Thoracic aorta (tissue), 2 donors: ENCODE results near the gene TRAIP. TPM values are rescaled to one million over a fixed set of nuclear protein-coding genes. Genes with fewer than 3 reads are reported as not detected.

Source experiments
- ATAC-seq: fragments of 150-250 bp; one replicate; pipeline ENCODE4 v1.8.0; 2017; ENCODE audit warnings: low read depth; ENCODE audit not compliant: insufficient number of reproducible peaks, low FRiP score
- DNase-seq: peaks from one replicate; pipeline ENCODE4 v3.0.0-alpha.2; 2020; ENCODE audit warnings: low spot score
- H3K27ac ChIP-seq, 2 donors: fragments of 200-600 bp; sonication (generic); 1 replicate in 1 of 2; 2 replicates in 1 of 2; pipeline ENCODE4 v1.5.1; 2016; ENCODE audit warnings: mild to moderate bottlenecking in 2 of 2, moderate library complexity in 2 of 2
- H3K27me3 ChIP-seq: fragments of 200-600 bp; sonication (generic); replicated peaks from 2 replicates; pipeline ENCODE4 v1.6.0; 2016; ENCODE audit warnings: mild to moderate bottlenecking; ENCODE audit not compliant: insufficient read depth
- H3K36me3 ChIP-seq: fragments of 200-600 bp; sonication (generic); one replicate; pipeline ENCODE4 v1.5.1; 2016
- H3K4me1 ChIP-seq, 2 donors: fragments of 200-600 bp; sonication (generic); 1 replicate in 1 of 2; 2 replicates in 1 of 2; pipeline versions ENCODE4 v1.5.1 to v1.6.0; 2016; ENCODE audit warnings: low read depth in 2 of 2, mild to moderate bottlenecking in 1 of 2; ENCODE audit not compliant: control insufficient read depth in 1 of 2
- H3K4me3 ChIP-seq: fragments of 200-600 bp; sonication (generic); 2 replicates; pipeline ENCODE4 v1.5.1; 2016; ENCODE audit warnings: mild to moderate bottlenecking
- H3K9me3 ChIP-seq: fragments of 200-600 bp; sonication (generic); 2 replicates; pipeline ENCODE4 v1.5.1; 2016
- total RNA-seq, 2 donors: library from RNA; depleted of rRNA; stranded (reverse); fragments of >200 nt; gene quantifications; one replicate each; pipeline versions ENCODE4 v1.1.0 to v1.2.3, GENCODE V29; 2016
- TF ChIP-seq, protein P1 (sequence below): fragments of 200-600 bp; sonication (generic); IDR thresholded peaks from one replicate; pipeline ENCODE4 v1.5.1; 2019; ENCODE audit warnings: antibody characterized with exemption

The TRAIP gene
- total RNA-seq, 2 donors from 2014 or later, result 2.3 to 3.2 TPM

- Histone ChIP-seq H3K36me3 (no peaks in the 10 kb centered on the region), H3K4me3 (no peak overlapping the region), H3K9me3 (no peaks in the 10 kb centered on the region), H3K27me3 (no peaks in the 10 kb centered on the region), H3K4me1 (peaks cover 15 to 39% of the 10 kb centered on the region in 2 donors), H3K27ac (peak overlapping the region; percentile 11 to 39)
- no peak for DNase-seq
- TF ChIP-seq, protein P1, sequence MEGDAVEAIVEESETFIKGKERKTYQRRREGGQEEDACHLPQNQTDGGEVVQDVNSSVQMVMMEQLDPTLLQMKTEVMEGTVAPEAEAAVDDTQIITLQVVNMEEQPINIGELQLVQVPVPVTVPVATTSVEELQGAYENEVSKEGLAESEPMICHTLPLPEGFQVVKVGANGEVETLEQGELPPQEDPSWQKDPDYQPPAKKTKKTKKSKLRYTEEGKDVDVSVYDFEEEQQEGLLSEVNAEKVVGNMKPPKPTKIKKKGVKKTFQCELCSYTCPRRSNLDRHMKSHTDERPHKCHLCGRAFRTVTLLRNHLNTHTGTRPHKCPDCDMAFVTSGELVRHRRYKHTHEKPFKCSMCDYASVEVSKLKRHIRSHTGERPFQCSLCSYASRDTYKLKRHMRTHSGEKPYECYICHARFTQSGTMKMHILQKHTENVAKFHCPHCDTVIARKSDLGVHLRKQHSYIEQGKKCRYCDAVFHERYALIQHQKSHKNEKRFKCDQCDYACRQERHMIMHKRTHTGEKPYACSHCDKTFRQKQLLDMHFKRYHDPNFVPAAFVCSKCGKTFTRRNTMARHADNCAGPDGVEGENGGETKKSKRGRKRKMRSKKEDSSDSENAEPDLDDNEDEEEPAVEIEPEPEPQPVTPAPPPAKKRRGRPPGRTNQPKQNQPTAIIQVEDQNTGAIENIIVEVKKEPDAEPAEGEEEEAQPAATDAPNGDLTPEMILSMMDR, result no peak
- no peak for ATAC-seq
Observed at GRCh38 chr3:49901366-49902339, 45.3 kb upstream of the TRAIP start.

DNA sequence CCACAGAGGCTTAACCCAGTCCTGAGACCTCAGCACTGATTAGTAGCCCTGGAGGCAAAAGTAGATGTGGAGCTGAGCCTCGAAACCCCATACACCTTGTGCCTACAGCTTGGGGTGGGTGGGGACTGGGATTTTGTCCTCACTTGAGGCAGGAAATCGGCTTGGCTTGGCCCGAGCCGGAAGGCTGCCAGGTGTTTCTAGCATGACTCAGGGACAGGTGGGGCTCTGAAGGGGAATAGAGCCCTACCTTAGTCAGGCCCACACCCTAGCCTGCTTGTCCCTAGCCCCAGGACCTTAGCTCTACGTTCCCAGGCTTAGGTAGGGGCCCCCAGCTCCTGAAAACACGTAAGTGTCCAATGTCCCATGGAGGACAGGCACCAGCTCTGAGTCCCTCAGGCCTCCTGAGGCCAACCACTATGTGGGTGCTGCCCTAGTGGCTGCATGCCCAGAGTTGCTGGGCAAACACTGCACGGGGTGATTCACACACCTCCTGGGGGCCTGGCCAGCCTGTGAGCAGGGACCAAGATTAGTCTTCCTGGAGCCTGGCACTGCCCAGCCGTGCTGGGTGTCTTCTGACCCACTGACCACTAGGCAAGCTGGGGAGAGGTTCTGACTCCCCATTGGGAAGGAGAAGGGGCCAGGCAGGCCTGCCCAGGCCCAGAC lies 44.3 kb upstream of the TRAIP start:
- Histone ChIP-seq H3K9me3 (no peaks in the 10 kb centered on the region), H3K4me1 (peaks cover 12 to 29% of the 10 kb centered on the region in 2 donors), H3K4me3 (no peak overlapping the region), H3K27ac (peak overlapping the region; percentile 11 to 39), H3K27me3 (no peaks in the 10 kb centered on the region), H3K36me3 (peaks cover 2% of the 10 kb centered on the region)
- DNase-seq (peak; percentile 31), ATAC-seq (peak; percentile 45)
- TF ChIP-seq, protein P1, result no peak

DNA sequence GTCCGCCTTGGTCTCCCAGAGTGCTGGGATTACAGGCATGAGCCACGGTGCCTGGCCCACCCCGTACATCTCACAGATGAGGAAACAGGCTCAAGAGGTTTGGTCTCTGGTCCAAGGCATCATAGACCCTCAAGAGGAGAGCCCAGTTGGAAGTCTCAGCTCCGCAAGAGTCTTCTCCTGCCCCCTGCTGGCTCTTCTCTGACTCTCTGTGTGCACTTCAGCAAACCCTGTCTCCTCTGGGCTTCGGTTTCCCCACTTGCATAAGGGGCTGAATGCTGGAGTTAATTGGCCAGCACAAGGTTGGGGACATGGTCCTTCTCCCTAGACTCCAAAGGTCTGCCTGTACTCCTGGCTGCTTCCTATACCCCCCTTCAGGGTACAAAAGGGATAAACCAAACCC lies 43.5 kb upstream of the TRAIP start:
- H3K4me1 ChIP-seq, result peaks cover 9 to 22% of the 10 kb centered on the region in 2 donors
- no peak for ATAC-seq
- no peaks in the 10 kb centered on the region for H3K9me3 ChIP-seq
- H3K4me3 ChIP-seq, result no peak overlapping the region
- no peaks in the 10 kb centered on the region for H3K27me3 ChIP-seq
- TF ChIP-seq, protein P1, result no peak
- DNase-seq, result no peak
- peaks cover 2% of the 10 kb centered on the region for H3K36me3 ChIP-seq
- H3K27ac ChIP-seq, result no peak overlapping the region

DNA sequence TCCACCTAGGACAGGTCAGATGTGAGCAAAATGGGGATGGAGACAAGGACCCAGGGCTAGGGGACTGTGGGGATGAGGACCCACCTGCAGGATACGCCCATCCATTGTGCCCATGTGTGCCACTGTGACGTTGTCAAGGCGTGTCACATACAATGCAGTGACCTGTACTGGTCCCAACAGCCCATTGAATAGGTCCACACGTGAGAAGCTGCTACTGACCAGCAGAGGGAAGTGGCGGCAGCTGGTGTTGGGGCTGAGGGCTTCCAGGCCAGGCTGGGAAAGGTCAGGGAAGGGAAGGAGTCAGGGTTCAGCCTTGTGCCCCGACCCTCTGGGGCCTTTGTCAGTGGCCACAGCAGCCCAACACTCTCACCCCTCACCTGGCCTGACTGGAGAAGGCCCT lies 42.6 kb upstream of the TRAIP start:
- Histone ChIP-seq H3K27me3 (no peaks in the 10 kb centered on the region), H3K9me3 (no peaks in the 10 kb centered on the region), H3K27ac (no peak overlapping the region), H3K4me1 (peaks cover 9 to 19% of the 10 kb centered on the region in 2 donors), H3K36me3 (peaks cover 2% of the 10 kb centered on the region), H3K4me3 (no peak overlapping the region)
- no peak for DNase-seq
- TF ChIP-seq, protein P1, result no peak
- no peak for ATAC-seq

- TF ChIP-seq, protein P1, result no peak
- Histone ChIP-seq H3K27me3 (no peaks in the 10 kb centered on the region), H3K4me1 (peaks cover 8 to 15% of the 10 kb centered on the region in 2 donors), H3K36me3 (peaks cover 2% of the 10 kb centered on the region), H3K9me3 (no peaks in the 10 kb centered on the region), H3K4me3 (no peak overlapping the region), H3K27ac (no peak overlapping the region)
- ATAC-seq (no peak), DNase-seq (no peak)
Observed at GRCh38 chr3:49896345-49896744, 40.0 kb upstream of the TRAIP start.
